Upper lobe of left lung (tissue), 4 donors: Measurements from ENCODE around the gene COPS6.

Experiments used
- CTCF ChIP-seq, 6 experiments: fragments of 450-650 bp in 4 of 6; fragments of 200-600 bp in 2 of 6; sonication (generic) in 2 of 6; IDR thresholded peaks; one replicate each; pipeline ENCODE4 v1.5.1; 2016 to 2019; ENCODE audit warnings: antibody characterized with exemption in 6 of 6
- EP300 ChIP-seq, 4 donors: sonication (generic); formaldehyde crosslinking; IDR thresholded peaks; one replicate each; pipeline ENCODE4 v1.5.1; 2017; ENCODE audit warnings: antibody characterized with exemption in 4 of 4, control low read depth in 2 of 4
- POLR2A ChIP-seq, 4 donors: fragments of 450-650 bp; IDR thresholded peaks; one replicate each; pipeline ENCODE4 v1.5.1; 2016 to 2017; ENCODE audit warnings: antibody characterized with exemption in 4 of 4, mild to moderate bottlenecking in 2 of 4

GRCh38 chr7:100082978-100083377 is 5.8 kb upstream of the COPS6 start:
- no peak for TF ChIP-seq CTCF (IDR thresholded peaks at IDR 0.05)
- no peak for TF ChIP-seq POLR2A (IDR thresholded peaks at IDR 0.05)
- TF ChIP-seq EP300 (IDR thresholded peaks at IDR 0.05): no peak
